ENCODE measurements around the gene DDC.

Gene DDC

DNA sequence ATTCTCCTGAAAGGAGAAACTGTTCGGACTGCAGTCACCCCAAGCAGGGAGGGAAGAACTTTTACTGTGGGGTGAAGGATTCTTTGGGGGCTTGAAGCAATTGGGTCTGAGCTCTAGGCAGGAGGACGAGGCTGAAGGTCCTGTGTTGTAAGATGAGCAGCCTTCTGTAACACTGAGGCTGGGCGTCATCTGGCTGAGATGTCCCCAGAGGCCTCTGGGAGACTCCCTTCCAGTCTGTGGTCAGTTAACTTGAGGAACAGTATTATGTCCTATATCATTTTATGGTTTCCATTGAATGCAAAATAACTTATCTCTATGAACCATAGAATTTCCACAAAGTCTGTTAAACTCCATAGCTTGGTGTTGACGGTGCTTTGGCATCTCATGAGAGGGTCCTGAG, 141.3 kb downstream of the DDC start:
- no peak overlapping the region for H3K4me3 ChIP-seq (ENCODE audit: low read depth, low read length)
- in situ Hi-C loops (cut with HindIII; ENCODE audit: low sequenced_read_pairs): no loop called here
- DNase-seq (ENCODE audit: low read depth): no peak
- TF ChIP-seq, protein P1, sequence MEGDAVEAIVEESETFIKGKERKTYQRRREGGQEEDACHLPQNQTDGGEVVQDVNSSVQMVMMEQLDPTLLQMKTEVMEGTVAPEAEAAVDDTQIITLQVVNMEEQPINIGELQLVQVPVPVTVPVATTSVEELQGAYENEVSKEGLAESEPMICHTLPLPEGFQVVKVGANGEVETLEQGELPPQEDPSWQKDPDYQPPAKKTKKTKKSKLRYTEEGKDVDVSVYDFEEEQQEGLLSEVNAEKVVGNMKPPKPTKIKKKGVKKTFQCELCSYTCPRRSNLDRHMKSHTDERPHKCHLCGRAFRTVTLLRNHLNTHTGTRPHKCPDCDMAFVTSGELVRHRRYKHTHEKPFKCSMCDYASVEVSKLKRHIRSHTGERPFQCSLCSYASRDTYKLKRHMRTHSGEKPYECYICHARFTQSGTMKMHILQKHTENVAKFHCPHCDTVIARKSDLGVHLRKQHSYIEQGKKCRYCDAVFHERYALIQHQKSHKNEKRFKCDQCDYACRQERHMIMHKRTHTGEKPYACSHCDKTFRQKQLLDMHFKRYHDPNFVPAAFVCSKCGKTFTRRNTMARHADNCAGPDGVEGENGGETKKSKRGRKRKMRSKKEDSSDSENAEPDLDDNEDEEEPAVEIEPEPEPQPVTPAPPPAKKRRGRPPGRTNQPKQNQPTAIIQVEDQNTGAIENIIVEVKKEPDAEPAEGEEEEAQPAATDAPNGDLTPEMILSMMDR (IDR thresholded peaks at IDR 0.05; ENCODE audit: low read depth, low read length, missing control alignments): no peak

DNA sequence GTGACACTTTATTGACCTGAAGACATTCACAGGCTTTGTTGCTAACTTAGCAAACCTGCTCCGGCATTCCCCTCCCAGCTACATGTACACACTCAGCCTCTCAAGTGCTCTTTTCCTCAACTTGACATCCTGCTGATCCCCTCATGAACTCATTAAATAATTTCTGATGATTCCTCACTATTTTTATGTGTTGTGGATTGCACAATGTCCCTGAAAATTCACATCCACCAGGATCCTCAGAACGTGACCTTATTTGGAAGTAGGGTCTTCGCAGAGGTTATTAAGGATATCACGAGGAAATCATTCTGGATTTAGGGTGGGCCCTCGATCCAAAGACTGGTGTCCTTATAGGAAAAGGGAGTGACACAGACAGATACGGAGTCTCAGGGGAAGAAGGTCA, 142.3 kb downstream of the DDC start:
- in situ Hi-C loops (cut with HindIII; ENCODE audit: low sequenced_read_pairs): no loop called here
- TF ChIP-seq, protein P1 (IDR thresholded peaks at IDR 0.05; ENCODE audit: low read depth, low read length, missing control alignments): no peak
- no peak overlapping the region for H3K4me3 ChIP-seq (ENCODE audit: low read depth, low read length)
- DNase-seq (ENCODE audit: low read depth): no peak

DNA sequence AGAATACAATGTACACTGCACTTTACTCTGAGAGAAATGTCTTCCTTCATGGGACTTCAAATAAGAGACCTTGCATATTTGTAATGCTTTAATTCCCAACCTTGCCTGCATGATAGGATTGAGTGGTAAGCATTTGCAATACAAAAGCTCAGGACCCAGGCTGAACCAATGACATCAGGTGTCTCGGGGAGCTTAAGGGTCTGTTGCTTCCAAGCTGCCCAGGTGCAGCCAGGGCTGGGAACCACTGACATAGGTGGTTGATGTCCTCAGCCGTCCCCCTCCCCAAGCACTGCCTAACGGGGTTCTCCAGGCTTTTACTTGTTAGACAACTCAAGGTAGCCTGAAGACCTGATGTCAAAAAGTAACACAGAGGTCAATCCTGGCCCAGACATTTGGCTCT, 144.2 kb downstream of the DDC start:
- H3K4me3 ChIP-seq (ENCODE audit: low read depth, low read length): no peak overlapping the region
- TF ChIP-seq, protein P1 (IDR thresholded peaks at IDR 0.05; ENCODE audit: low read depth, low read length, missing control alignments): no peak
- no peak for DNase-seq (ENCODE audit: low read depth)
- in situ Hi-C loops (cut with HindIII; ENCODE audit: low sequenced_read_pairs): no loop called here

DNA sequence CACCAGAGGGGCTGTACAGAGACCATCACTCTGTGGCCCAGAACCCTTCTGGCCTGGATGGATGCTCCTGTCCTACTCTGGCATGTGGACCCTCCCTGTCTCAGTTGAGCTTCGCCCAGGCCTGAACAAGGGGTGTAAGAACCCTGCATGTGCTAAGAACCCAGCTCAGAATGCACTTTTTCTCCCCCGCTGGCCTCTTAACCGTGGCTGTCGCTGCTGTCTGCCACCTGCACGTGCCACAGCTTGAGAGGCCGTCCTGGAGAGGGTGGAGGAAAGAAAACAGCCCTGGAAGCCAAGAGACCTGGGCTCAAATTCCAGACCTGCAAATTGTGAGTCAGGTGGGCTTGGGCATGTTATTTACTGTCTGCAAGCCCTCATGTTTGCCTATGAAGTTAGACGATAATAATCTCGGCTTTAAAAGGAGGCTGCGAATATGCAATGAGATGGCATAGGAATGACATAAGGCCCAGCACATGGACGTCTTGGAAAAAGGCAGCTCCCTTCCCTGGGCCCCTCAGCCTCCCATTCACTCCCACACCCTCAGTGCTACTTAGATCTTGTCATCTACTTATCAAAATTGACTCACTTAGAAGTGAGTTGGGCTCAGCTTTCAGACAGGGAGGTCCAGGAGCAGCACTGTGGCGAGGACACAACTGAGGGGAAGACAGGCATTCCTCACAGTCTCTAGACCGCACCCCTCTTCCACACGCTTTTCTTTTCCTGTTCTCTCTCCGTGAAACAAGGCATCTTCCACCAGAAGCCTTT, 146.5 kb downstream of the DDC start:
- no peak for DNase-seq (ENCODE audit: low read depth)
- TF ChIP-seq, protein P1 (IDR thresholded peaks at IDR 0.05; ENCODE audit: low read depth, low read length, missing control alignments): no peak
- H3K4me3 ChIP-seq (ENCODE audit: low read depth, low read length): no peak overlapping the region
- in situ Hi-C loops (cut with HindIII; ENCODE audit: low sequenced_read_pairs): no loop called here

DNA sequence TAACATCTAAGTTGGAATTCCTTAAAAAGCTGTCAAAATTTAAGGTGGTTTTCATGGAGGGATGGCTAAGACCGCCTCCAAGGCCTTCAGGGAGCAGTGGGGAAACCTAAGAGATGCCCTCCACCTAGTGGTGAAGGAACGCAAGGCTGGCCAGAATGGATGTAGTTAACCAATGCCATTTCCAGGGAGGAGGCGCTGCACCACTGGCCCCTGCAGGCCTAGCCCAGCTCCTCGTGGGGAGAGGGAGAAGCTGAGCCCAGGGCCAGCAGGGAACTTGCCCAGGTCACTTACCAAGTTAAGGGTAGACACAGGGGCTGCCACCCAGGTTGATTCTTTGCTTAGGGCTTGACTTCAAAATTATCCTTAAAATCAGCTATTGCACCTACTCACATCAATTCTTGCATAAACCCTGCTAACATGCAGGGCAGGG, 147.1 kb downstream of the DDC start:
- in situ Hi-C loops (cut with HindIII; ENCODE audit: low sequenced_read_pairs): no loop called here
- TF ChIP-seq, protein P1 (IDR thresholded peaks at IDR 0.05; ENCODE audit: low read depth, low read length, missing control alignments): peak; percentile 98
- H3K4me3 ChIP-seq (ENCODE audit: low read depth, low read length): no peak overlapping the region
- DNase-seq (ENCODE audit: low read depth): peak; percentile 60

DNA sequence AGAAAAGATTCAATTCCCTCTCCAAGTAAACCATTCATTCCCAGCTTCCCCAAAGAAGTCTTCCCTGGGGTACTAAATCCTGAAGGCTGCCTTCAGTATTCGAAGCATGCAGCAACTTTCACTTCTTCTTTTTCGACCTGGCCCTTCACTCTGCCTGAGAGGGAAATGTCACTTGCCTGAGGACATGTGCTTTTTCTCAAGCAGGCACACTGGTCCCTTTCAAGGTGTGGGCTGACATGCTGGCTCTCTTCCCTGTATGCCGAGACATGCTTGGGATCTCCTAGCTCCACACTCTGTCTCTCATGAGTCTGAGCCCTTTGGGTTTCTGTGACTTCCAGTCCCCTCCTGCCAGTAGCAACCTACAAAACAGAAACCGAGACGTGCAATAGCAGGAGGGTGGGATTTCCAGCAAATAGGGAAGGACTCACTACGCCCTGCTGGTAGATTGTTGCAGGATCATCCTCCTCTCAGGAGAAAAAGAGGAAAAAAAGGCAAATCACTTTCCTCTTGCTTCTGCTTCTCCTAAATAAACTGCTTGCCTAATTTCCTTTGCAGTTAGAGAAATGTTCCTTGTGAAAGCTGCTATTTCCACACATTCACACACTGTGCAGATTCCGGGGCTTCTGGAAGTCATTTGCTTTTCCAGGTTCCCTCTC, 148.6 kb downstream of the DDC start:
- TF ChIP-seq, protein P1 (IDR thresholded peaks at IDR 0.05; ENCODE audit: low read depth, low read length, missing control alignments): no peak
- DNase-seq (ENCODE audit: low read depth): no peak
- no peak overlapping the region for H3K4me3 ChIP-seq (ENCODE audit: low read depth, low read length)
- in situ Hi-C loops (cut with HindIII; ENCODE audit: low sequenced_read_pairs): no loop called here
